Ascending aorta (tissue), 2 donors: ENCODE data around the gene STAT2. TPM values are rescaled to one million over a fixed set of nuclear protein-coding genes. Genes with fewer than 3 reads are reported as not detected.
"Not testable (repeated sequence)": the region's sequence is repeated elsewhere in the genome, so short reads cannot be mapped to it uniquely, and the experiment has no call there.

Experiments used
- DNase-seq, 2 donors: peaks; one replicate each; pipeline ENCODE4 v3.0.0-alpha.2; 2019; ENCODE audit warnings: low spot score in 2 of 2
- H3K27ac ChIP-seq, 2 donors: fragments of 200-600 bp; sonication (generic); one replicate each; pipeline ENCODE4 v1.5.1; 2016 to 2017; ENCODE audit warnings: mild to moderate bottlenecking in 1 of 2
- H3K27me3 ChIP-seq: fragments of 200-600 bp; sonication (generic); one replicate; pipeline ENCODE4 v1.5.1; 2017
- H3K36me3 ChIP-seq, 2 donors: fragments of 200-600 bp; sonication (generic); one replicate each; pipeline ENCODE4 v1.5.1; 2016
- H3K4me1 ChIP-seq, 2 donors: fragments of 200-600 bp; sonication (generic); one replicate each; pipeline ENCODE4 v1.5.1; 2016 to 2017; ENCODE audit warnings: mild to moderate bottlenecking in 1 of 2
- H3K4me3 ChIP-seq, 2 donors: fragments of 200-600 bp; sonication (generic); one replicate each; pipeline ENCODE4 v1.5.1; 2016 to 2017; ENCODE audit warnings: mild to moderate bottlenecking in 1 of 2
- H3K9me3 ChIP-seq, 2 donors: fragments of 200-600 bp; sonication (generic); one replicate each; pipeline ENCODE4 v1.5.1; 2016
- CTCF ChIP-seq, 3 experiments: fragments of 200-600 bp in 2 of 3; fragments of 450-650 bp in 1 of 3; sonication (generic) in 2 of 3; IDR thresholded peaks; one replicate each; pipeline ENCODE4 v1.5.1; 2016 to 2019; ENCODE audit warnings: antibody characterized with exemption in 3 of 3, mild to moderate bottlenecking in 1 of 3, moderate library complexity in 1 of 3
- intact Hi-C: fragments of 100-400 bp; cut with DNase I; formaldehyde crosslinking; loops from one replicate; pipeline ENCODE4 v1.15.1; 2023
- total RNA-seq: library from RNA; depleted of rRNA; stranded (reverse); fragments of >200 nt; gene quantifications from one replicate; pipeline ENCODE4 v1.1.0, GENCODE V29; 2016

Gene STAT2
- total RNA-seq, 1 donor from 2014 or later = 246 TPM

- no peaks in the 10 kb centered on the region for H3K9me3 ChIP-seq
- H3K36me3 ChIP-seq = peaks cover 92 to 98% of the 10 kb centered on the region in 2 donors
- intact Hi-C loops = no loop called here
These were observed 9.2 kb downstream of the STAT2 start for GRCh38 chr12:56350662-56351061.

DNA sequence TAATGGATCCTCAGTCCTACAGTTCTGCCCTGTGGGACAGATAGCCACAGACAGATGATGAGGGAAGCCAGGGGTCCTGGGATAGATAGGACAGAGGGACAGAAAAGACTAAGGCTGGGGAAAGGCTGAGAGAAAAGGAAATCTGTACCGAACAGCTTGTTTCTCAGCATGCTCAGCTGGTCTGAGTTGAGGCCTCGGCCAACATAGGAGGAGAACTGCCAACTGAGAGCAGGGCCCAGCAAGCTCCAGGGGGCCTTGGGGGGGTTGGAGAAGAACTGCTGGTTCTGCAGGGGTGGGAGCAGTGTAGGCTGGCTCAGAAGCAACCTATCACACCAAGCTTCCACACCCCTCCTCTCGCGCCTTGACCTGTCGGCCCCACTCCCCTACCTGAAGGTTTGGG is 11.1 kb downstream of the STAT2 start:
- intact Hi-C loops = no loop called here
- Histone ChIP-seq H3K9me3 (no peaks in the 10 kb centered on the region), H3K4me1 (no peaks in the 10 kb centered on the region), H3K27ac (no peak overlapping the region), H3K36me3 (peaks cover 87 to 93% of the 10 kb centered on the region in 2 donors), H3K27me3 (no peaks in the 10 kb centered on the region), H3K4me3 (no peak overlapping the region)
- DNase-seq = no peak
- no peak for TF ChIP-seq CTCF (IDR thresholded peaks at IDR 0.05)

More at GRCh38 chr12:56350662-56351061, 9.2 kb downstream of the STAT2 start:
- no peak overlapping the region for H3K27ac ChIP-seq
- DNase-seq = no peak
- no peaks in the 10 kb centered on the region for H3K27me3 ChIP-seq
- no peak overlapping the region for H3K4me3 ChIP-seq
- H3K4me1 ChIP-seq = no peaks in the 10 kb centered on the region
- no peak for TF ChIP-seq CTCF (IDR thresholded peaks at IDR 0.05)

DNA sequence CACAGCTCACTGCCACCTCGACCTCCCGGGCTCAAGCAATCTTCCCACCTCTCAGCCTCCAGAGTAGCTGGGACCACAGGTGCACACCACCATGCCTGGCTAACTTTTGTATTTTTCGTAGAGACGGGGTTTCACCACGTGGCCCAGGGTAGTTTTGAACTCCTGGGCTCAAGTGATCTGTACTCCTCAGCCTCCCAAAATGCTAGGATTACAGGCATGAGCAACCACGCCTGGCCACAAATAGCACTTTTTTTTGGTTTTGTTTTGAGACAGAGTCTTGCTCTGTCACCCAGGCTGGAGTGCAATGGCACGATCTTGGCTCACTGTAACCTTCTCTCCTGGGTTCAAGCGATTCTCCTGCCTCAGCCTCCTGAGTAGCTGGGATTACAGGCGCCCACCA is 12.7 kb downstream of the STAT2 start:
- H3K4me3 ChIP-seq, H3K27me3 ChIP-seq, H3K9me3 ChIP-seq, DNase-seq, H3K27ac ChIP-seq, H3K4me1 ChIP-seq, intact Hi-C loops: not testable (repeated sequence)
- peaks cover 80 to 94% of the 10 kb centered on the region in 2 donors for H3K36me3 ChIP-seq

DNA sequence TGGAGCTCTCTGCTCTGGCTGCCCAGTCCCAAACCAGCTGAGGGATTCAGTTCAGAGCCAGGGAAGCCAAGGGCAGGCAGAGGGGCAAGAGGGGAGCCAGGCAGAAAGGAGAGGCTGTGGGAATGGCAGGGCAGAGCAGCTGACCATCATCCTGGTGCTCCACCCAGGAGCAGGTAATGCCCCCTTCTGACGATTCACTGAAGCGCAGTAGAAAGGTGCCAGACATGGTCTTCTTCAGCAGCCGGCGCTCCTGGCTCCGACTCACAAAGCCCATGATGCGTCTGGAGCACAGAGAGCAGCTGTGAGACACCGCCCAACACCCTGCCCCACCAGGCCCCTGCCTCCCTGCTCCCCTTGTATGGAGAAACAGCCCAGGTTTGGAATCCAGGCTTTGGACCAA is 13.2 kb downstream of the STAT2 start:
- intact Hi-C loops = no loop called here
- H3K4me1 ChIP-seq = no peaks in the 10 kb centered on the region
- no peak for DNase-seq
- H3K9me3 ChIP-seq = no peaks in the 10 kb centered on the region
- peaks cover 74 to 93% of the 10 kb centered on the region in 2 donors for H3K36me3 ChIP-seq
- H3K27me3 ChIP-seq = no peaks in the 10 kb centered on the region
- no peak overlapping the region for H3K27ac ChIP-seq
- H3K4me3 ChIP-seq = no peak overlapping the region
- TF ChIP-seq CTCF (IDR thresholded peaks at IDR 0.05) = no peak

- H3K9me3 ChIP-seq, H3K4me1 ChIP-seq, DNase-seq, intact Hi-C loops, H3K27ac ChIP-seq, H3K27me3 ChIP-seq, H3K4me3 ChIP-seq: not testable (repeated sequence)
- H3K36me3 ChIP-seq = peaks cover 32 to 54% of the 10 kb centered on the region in 2 donors
These were observed 17.6 kb downstream of the STAT2 start for GRCh38 chr12:56342290-56342689.

- H3K36me3 ChIP-seq = peaks cover 28 to 47% of the 10 kb centered on the region in 2 donors
- no peaks in the 10 kb centered on the region for H3K4me1 ChIP-seq
- H3K9me3 ChIP-seq = no peaks in the 10 kb centered on the region
- H3K27ac ChIP-seq = no peak overlapping the region
- intact Hi-C loops = no loop called here
- no peaks in the 10 kb centered on the region for H3K27me3 ChIP-seq
- no peak for DNase-seq
- H3K4me3 ChIP-seq = no peak overlapping the region
- TF ChIP-seq CTCF (IDR thresholded peaks at IDR 0.05) = no peak
These were observed 18.3 kb downstream of the STAT2 start for GRCh38 chr12:56341616-56342015.

DNA sequence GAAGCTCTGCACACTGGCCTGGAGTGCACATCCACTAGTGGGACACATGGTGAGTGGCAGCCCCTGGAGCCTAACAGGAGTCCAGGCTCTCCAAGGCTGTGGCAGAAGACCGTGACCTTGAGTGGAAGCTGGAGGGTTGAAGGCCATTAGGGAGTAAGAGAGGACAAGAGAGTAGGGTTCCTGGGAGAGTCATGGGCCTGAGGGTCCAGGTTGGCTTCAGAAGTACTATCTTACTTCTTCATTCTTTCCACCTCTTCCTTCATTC is 20.8 kb downstream of the STAT2 start:
- no peak for TF ChIP-seq CTCF (IDR thresholded peaks at IDR 0.05)
- intact Hi-C loops = no loop called here
- Histone ChIP-seq H3K27ac (no peak overlapping the region), H3K27me3 (no peaks in the 10 kb centered on the region), H3K9me3 (no peaks in the 10 kb centered on the region), H3K4me3 (no peak overlapping the region), H3K36me3 (peaks cover 11 to 27% of the 10 kb centered on the region in 2 donors), H3K4me1 (peaks cover 0 to 3% of the 10 kb centered on the region in 2 donors)
- DNase-seq = no peak
